AG09319 (cell line): ENCODE measurements around the gene HTRA1.

Experiments used
- DNase-seq: peaks from one replicate; pipeline ENCODE4 v3.0.0-alpha.2; 2010; ENCODE audit warnings: low read depth; ENCODE audit errors: extremely low read depth
- TF ChIP-seq, protein P1 (sequence below): IDR thresholded peaks from 2 replicates; pipeline ENCODE4 v1.5.1; 2011; ENCODE audit warnings: low read depth, mild to moderate bottlenecking, inconsistent platforms, low read length, moderate library complexity

The HTRA1 gene

DNA sequence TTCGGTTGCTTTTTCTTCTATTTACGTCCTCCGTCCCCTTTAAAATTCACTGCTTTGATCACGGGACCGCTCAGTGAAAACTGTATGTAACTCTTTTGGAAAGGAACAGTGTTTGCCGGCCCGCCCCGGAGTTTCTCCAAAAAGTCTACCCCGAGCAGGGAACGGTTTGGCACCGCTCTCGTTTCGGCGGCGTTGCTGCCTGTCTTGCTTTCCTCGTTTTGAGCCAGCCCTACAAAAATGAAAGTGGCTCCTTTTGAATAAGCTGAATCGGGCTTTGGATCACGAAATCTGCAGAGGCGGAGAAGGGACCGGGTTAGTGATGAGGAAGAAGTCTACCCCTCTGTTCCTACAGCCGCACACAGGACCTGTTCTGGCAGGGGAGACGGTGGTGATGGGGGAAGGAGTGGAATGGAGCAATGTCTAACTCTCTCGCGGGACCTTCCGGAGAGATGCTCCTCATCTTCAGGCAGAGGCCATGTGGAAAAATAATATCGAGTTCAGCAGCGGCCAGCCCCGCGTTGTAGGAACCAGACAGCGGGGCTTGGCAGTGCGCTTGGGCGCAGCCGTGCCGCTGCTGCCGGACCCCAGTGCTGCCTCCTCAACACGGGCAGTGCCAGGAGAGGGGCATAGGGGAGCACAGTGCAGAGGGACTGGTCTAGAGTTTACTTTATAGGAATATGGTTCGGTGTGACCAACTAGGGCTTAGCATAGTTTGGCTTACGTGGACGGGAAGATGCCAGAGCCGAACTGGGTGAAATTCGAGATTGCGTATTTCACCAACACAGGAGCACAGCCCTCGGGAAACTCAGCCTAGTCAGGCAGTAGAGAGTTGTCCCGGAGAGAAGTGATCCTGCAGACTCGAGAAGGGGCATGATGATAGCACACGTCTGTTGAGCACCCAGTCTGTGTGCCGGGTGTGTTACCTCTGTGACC is 1.4 kb downstream of the HTRA1 start:
- TF ChIP-seq, protein P1, sequence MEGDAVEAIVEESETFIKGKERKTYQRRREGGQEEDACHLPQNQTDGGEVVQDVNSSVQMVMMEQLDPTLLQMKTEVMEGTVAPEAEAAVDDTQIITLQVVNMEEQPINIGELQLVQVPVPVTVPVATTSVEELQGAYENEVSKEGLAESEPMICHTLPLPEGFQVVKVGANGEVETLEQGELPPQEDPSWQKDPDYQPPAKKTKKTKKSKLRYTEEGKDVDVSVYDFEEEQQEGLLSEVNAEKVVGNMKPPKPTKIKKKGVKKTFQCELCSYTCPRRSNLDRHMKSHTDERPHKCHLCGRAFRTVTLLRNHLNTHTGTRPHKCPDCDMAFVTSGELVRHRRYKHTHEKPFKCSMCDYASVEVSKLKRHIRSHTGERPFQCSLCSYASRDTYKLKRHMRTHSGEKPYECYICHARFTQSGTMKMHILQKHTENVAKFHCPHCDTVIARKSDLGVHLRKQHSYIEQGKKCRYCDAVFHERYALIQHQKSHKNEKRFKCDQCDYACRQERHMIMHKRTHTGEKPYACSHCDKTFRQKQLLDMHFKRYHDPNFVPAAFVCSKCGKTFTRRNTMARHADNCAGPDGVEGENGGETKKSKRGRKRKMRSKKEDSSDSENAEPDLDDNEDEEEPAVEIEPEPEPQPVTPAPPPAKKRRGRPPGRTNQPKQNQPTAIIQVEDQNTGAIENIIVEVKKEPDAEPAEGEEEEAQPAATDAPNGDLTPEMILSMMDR: no peak
- DNase-seq: no peak

DNA sequence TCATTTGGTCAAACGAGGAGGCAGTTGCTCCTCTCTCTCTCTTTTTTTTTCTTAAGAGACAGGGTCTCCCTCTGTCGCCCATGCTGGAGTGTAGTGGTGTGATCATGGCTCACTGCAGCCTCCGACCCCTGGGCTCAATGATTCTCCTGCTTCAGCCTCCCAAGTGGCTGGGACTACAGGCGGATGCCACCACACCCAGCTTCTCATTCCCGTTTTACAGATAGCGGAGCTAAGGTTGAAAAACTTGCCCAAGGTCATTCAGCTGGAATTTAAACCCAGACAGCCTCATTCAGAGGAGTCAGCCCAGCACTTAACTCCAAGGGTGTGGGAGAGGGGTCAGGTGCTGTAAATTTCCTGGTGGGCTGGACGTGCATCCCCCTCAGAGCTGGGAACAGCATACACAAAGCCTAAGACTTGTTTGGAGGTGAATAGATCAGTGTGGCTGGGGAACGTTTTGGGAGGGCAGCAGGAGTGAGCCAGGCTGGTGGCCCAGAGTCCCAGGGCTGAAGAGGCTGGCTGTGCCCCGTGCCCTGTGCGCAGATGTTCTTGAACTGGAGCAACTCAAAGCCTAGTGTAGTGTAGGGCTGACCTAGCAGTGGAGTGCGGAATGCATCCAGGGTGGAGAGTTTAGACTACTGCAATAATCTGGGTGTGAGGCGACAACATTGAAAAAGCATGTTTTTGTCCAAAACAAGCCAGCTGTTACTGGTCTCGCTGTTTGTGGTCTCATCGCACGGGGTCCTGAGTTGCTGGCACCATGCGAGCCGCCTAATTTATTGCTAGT is 2.3 kb downstream of the HTRA1 start:
- no peak for DNase-seq
- TF ChIP-seq, protein P1: no peak

DNA sequence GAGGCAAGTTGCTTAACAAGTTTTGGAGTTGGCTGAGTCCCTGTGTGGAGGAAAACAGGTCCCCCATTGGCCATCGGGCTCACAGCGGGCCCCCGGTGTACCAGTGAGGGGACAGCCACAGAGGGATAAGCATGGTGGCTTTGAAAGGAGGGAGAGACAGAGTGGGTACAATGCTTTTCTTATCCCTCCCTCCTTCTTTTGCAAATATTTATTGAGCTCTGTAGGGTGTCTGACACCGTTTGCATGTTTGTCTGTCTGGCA is 2.8 kb downstream of the HTRA1 start:
- TF ChIP-seq, protein P1: no peak
- DNase-seq: no peak

DNA sequence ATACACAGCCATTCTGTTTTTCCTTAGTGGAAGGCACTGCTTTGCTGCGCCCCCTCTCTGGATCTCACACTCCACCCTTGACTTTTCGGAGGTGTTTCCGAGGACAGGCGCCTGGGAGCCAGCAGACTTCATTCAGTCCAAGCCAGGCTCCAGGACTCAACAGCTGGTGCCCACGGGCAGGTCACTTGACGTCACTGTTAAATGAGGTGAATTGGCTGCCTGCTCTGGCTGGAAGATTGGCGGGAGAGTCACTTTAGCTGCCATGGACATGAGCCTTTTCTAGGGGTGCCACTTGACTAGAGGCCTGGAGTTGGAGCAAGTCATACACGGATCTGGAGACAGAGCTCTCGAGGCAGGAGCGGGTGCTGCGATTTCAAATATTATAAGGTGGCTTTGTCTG is 3.2 kb downstream of the HTRA1 start:
- TF ChIP-seq, protein P1: no peak

DNA sequence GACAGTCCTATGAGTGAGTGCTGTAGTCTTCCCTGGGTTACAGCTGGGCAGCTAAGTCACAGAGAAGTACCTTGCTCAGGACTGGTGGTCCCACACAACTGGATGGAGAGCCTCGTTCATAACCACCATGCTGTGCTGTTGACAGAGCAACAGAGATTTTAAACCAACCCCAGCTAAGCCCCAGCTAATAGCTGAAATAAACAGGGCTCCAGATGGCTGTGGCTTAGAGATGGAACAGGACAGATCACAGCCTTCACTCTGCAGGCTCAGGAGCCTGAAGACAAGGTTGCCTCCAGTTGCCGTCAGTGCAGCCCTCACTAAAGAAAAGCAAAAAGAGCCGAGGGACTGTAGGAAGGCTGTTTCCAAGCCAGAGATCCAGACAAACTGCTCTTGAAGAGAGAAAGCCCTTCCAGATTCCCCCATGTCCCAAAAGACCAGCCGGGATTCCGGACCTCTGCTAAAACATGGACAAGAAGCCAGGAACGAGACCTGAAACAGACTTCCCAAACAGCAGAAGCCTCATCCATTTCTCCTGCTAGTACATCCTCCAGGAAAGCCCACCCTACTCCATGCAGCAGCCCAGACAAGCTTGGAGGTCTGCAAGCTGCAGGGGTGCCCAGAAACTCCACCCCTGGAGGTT is 4.2 kb downstream of the HTRA1 start:
- TF ChIP-seq, protein P1: no peak
- no peak for DNase-seq

More for the DNA sequence above, 3.2 kb downstream of the HTRA1 start:
- DNase-seq: no peak

DNA sequence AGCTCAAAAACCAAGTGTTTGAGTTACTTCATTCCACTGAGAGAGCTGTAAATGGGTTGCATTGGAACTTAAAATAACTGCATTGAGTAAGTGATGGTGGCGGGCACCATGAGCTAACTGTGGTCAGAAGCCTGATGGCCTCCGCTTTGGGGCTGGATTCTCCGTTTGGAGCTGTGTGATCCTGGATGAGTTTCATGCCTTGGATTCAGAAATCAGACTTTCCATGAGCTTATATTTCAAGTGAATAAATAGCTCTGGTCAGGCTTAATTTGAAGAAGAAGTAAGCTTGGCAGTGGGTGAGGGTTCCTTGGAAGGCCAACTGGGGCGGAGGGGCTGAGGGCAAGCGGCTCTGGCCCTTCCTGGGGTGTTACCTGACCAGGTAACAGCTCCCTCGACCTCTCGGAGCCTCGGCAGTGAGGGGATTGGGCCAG is 5.6 kb downstream of the HTRA1 start:
- DNase-seq: no peak
- TF ChIP-seq, protein P1: no peak
